Measurements from ENCODE around the gene ZNF467.
A peak's percentile ranks its signal among the peaks of the same experiment; 100 is the strongest.

DNA sequence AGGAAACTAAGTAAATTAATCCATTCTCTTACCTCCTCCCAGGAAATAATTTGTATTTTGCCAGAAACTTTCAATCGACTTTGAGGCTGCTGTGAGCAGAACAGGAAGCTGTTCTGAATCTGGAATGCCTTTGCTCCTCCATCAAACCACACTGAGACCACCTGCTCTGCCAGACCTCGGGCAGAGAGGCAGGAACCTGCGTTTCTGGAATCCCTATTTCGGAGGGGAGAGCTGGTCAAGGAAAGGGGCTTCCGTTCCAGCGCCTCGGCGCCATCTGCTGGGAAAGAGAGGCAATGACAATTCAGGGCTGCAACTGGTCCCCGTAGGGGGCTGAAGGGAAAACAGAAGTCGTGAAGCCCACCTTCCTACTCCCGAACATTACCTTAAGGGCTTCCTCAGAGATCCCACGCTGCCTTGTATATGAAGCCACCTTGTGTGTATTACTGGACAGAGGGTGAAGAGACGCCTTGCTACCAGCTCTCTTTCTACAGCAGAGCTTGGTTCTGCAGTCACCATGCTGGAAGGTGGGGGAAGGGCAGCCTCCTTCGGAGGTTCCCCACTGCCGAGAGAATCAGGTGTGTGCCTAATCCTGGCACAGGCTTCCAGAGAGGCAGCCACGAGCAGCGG, 31.2 kb downstream of the ZNF467 start:
- TF ChIP-seq JUN (IDR thresholded peaks at IDR 0.05; ENCODE audit: borderline replicate concordance, insufficient read depth, insufficient read length, low read depth) (no peak), POLR2A (IDR thresholded peaks at IDR 0.05; ENCODE audit: low read depth, low read length) (no peak), GATA2 (IDR thresholded peaks at IDR 0.05; ENCODE audit: insufficient read depth, insufficient read length, low read depth, low read length) (no peak), MYC (IDR thresholded peaks at IDR 0.05; ENCODE audit: low read depth, low read length) (no peak), EZH2 (IDR thresholded peaks at IDR 0.05; ENCODE audit: borderline replicate concordance, low read depth, low read length, severe bottlenecking) (no peak), FOS (IDR thresholded peaks at IDR 0.05; ENCODE audit: borderline replicate concordance, insufficient read depth, low read length) (no peak), POLR2AphosphoS5 (IDR thresholded peaks at IDR 0.05; ENCODE audit: insufficient read depth, low read depth, low read length) (no peak)
- TF ChIP-seq, protein P1, sequence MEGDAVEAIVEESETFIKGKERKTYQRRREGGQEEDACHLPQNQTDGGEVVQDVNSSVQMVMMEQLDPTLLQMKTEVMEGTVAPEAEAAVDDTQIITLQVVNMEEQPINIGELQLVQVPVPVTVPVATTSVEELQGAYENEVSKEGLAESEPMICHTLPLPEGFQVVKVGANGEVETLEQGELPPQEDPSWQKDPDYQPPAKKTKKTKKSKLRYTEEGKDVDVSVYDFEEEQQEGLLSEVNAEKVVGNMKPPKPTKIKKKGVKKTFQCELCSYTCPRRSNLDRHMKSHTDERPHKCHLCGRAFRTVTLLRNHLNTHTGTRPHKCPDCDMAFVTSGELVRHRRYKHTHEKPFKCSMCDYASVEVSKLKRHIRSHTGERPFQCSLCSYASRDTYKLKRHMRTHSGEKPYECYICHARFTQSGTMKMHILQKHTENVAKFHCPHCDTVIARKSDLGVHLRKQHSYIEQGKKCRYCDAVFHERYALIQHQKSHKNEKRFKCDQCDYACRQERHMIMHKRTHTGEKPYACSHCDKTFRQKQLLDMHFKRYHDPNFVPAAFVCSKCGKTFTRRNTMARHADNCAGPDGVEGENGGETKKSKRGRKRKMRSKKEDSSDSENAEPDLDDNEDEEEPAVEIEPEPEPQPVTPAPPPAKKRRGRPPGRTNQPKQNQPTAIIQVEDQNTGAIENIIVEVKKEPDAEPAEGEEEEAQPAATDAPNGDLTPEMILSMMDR (IDR thresholded peaks at IDR 0.05; ENCODE audit: extremely low read depth in 1 of 2, insufficient read depth in 1 of 2, low read depth in 1 of 2, low read length in 2 of 2), result peak; percentile 85 to 86
- TF ChIP-seq, protein P2, sequence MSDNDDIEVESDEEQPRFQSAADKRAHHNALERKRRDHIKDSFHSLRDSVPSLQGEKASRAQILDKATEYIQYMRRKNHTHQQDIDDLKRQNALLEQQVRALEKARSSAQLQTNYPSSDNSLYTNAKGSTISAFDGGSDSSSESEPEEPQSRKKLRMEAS (IDR thresholded peaks at IDR 0.05; ENCODE audit: insufficient read depth, insufficient read length), result no peak

Data from endothelial cell of umbilical vein (primary cell).